ENCODE data around the gene MAP3K10.

Gene MAP3K10

GRCh38 chr19:40235238-40236025 is 44.2 kb downstream of the MAP3K10 start:
- Histone ChIP-seq H3K36me3 (ENCODE audit: control insufficient read depth, insufficient read depth, low read length) (peaks cover 53% of the 10 kb centered on the region), H3K9ac (ENCODE audit: low read depth, low read length) (no peak overlapping the region), H3K27ac (ENCODE audit: low read depth, low read length) (no peak overlapping the region), H3K4me3 (ENCODE audit: low read depth, low read length) (no peak overlapping the region), H3K9me3 (ENCODE audit: control insufficient read depth, insufficient read depth, low read length) (no peaks in the 10 kb centered on the region), H3K27me3 (ENCODE audit: control insufficient read depth, insufficient read depth, low read length) (no peaks in the 10 kb centered on the region), H3K4me1 (ENCODE audit: control insufficient read depth, insufficient read depth, low read length) (peaks cover 12% of the 10 kb centered on the region)

DNA sequence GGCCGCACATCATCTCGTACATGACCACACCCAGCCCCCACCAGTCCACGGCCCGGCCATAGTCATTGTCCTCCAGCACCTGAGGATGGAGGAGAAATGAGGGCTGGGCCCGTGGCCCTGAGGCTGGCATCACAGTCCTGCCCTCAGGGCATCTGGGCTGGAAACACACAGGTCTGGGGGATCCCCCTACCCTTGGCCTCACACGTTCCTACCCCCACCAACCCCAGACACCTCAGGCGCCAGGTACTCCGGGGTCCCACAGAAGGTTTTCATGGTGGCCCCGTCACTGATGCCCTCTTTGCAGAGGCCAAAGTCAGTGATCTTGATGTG is 44.8 kb downstream of the MAP3K10 start:
- H3K27me3 ChIP-seq (ENCODE audit: control insufficient read depth, insufficient read depth, low read length) = no peaks in the 10 kb centered on the region
- no peaks in the 10 kb centered on the region for H3K9me3 ChIP-seq (ENCODE audit: control insufficient read depth, insufficient read depth, low read length)
- H3K9ac ChIP-seq (ENCODE audit: low read depth, low read length) = no peak overlapping the region
- H3K36me3 ChIP-seq (ENCODE audit: control insufficient read depth, insufficient read depth, low read length) = peaks cover 57% of the 10 kb centered on the region
- no peak overlapping the region for H3K27ac ChIP-seq (ENCODE audit: low read depth, low read length)
- peaks cover 11% of the 10 kb centered on the region for H3K4me1 ChIP-seq (ENCODE audit: control insufficient read depth, insufficient read depth, low read length)
- no peak overlapping the region for H3K4me3 ChIP-seq (ENCODE audit: low read depth, low read length)

GRCh38 chr19:40236366-40236765 is 45.1 kb downstream of the MAP3K10 start:
- Histone ChIP-seq H3K27ac (ENCODE audit: low read depth, low read length) (no peak overlapping the region), H3K36me3 (ENCODE audit: control insufficient read depth, insufficient read depth, low read length) (peaks cover 61% of the 10 kb centered on the region), H3K9me3 (ENCODE audit: control insufficient read depth, insufficient read depth, low read length) (no peaks in the 10 kb centered on the region), H3K4me3 (ENCODE audit: low read depth, low read length) (no peak overlapping the region), H3K4me1 (ENCODE audit: control insufficient read depth, insufficient read depth, low read length) (peaks cover 8% of the 10 kb centered on the region), H3K27me3 (ENCODE audit: control insufficient read depth, insufficient read depth, low read length) (no peaks in the 10 kb centered on the region), H3K9ac (ENCODE audit: low read depth, low read length) (no peak overlapping the region)

DNA sequence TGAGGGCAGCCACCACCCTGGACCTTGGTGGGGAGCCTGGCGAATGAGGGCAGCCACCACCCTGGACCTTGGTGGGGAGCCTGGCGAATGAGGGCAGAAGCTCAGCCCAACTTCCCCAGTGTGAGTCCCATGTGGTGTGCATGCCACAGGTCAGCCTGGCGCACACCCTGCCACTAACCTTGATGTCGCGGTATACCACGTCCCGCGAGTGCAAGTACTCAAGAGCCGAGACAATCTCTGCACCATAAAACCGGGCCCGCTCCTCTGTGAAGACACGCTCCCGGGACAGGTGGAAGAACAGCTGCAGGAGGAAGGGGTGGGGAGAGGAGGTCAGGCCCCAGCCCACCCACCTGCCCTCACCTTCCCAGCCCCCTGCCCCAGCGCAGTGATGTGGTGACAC is 46.6 kb downstream of the MAP3K10 start:
- peaks cover 72% of the 10 kb centered on the region for H3K36me3 ChIP-seq (ENCODE audit: control insufficient read depth, insufficient read depth, low read length)
- no peaks in the 10 kb centered on the region for H3K4me1 ChIP-seq (ENCODE audit: control insufficient read depth, insufficient read depth, low read length)
- H3K27me3 ChIP-seq (ENCODE audit: control insufficient read depth, insufficient read depth, low read length) = no peaks in the 10 kb centered on the region
- no peak overlapping the region for H3K4me3 ChIP-seq (ENCODE audit: low read depth, low read length)
- no peak overlapping the region for H3K9ac ChIP-seq (ENCODE audit: low read depth, low read length)
- H3K9me3 ChIP-seq (ENCODE audit: control insufficient read depth, insufficient read depth, low read length) = no peaks in the 10 kb centered on the region
- no peak overlapping the region for H3K27ac ChIP-seq (ENCODE audit: low read depth, low read length)

GRCh38 chr19:40238775-40239174 is 47.5 kb downstream of the MAP3K10 start:
- no peaks in the 10 kb centered on the region for H3K9me3 ChIP-seq (ENCODE audit: control insufficient read depth, insufficient read depth, low read length)
- H3K27ac ChIP-seq (ENCODE audit: low read depth, low read length) = no peak overlapping the region
- H3K36me3 ChIP-seq (ENCODE audit: control insufficient read depth, insufficient read depth, low read length) = peaks cover 68% of the 10 kb centered on the region
- H3K9ac ChIP-seq (ENCODE audit: low read depth, low read length) = no peak overlapping the region
- H3K4me1 ChIP-seq (ENCODE audit: control insufficient read depth, insufficient read depth, low read length) = no peaks in the 10 kb centered on the region
- no peak overlapping the region for H3K4me3 ChIP-seq (ENCODE audit: low read depth, low read length)
- H3K27me3 ChIP-seq (ENCODE audit: control insufficient read depth, insufficient read depth, low read length) = no peaks in the 10 kb centered on the region

DNA sequence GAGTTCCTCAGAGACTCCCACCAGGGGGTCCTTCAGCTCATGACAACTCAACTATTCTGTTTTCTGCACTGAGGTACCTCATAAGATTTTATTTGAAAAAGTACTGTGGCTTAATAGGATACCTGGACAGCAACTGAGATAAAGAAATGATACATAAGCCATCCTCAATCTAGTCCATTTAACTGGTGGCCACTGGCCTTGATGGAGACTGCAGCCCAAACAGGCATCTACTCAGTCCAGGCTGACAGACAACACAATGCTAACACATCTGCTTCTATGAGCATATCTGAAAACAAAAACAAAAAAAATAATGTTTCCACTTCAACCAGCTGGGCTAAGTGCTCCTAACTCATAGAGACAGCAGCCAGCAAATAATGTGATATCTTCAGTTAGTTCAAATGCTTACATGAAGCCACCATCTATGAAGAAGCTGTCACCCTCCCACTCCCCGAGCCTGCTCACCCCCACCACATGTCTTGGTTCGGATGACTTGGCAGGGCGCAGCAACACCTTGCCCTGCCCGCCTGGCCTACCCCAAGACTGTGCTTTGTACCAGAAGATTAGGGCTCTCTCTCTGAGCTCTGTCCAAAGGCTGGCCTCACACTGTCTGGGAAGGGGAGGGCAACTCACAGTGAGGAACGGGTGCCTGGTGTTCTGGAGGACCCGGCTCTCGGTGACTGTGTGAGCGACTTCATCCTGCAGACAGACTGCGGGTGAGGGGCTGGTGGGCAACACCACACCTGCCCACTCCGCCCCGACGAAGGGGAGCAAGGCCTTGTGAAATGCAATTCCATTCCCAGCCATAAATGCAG is 48.4 kb downstream of the MAP3K10 start:
- H3K4me1 ChIP-seq (ENCODE audit: control insufficient read depth, insufficient read depth, low read length) = no peaks in the 10 kb centered on the region
- peaks cover 68% of the 10 kb centered on the region for H3K36me3 ChIP-seq (ENCODE audit: control insufficient read depth, insufficient read depth, low read length)
- no peak overlapping the region for H3K27ac ChIP-seq (ENCODE audit: low read depth, low read length)
- H3K4me3 ChIP-seq (ENCODE audit: low read depth, low read length) = no peak overlapping the region
- no peaks in the 10 kb centered on the region for H3K9me3 ChIP-seq (ENCODE audit: control insufficient read depth, insufficient read depth, low read length)
- H3K27me3 ChIP-seq (ENCODE audit: control insufficient read depth, insufficient read depth, low read length) = no peaks in the 10 kb centered on the region
- no peak overlapping the region for H3K9ac ChIP-seq (ENCODE audit: low read depth, low read length)

- H3K9ac ChIP-seq (ENCODE audit: low read depth, low read length) = no peak overlapping the region
- H3K27ac ChIP-seq (ENCODE audit: low read depth, low read length) = no peak overlapping the region
- H3K36me3 ChIP-seq (ENCODE audit: control insufficient read depth, insufficient read depth, low read length) = peaks cover 61% of the 10 kb centered on the region
- no peaks in the 10 kb centered on the region for H3K27me3 ChIP-seq (ENCODE audit: control insufficient read depth, insufficient read depth, low read length)
- no peaks in the 10 kb centered on the region for H3K9me3 ChIP-seq (ENCODE audit: control insufficient read depth, insufficient read depth, low read length)
- H3K4me1 ChIP-seq (ENCODE audit: control insufficient read depth, insufficient read depth, low read length) = no peaks in the 10 kb centered on the region
- no peak overlapping the region for H3K4me3 ChIP-seq (ENCODE audit: low read depth, low read length)
Observed at GRCh38 chr19:40240332-40240731, 49.1 kb downstream of the MAP3K10 start.

GRCh38 chr19:40241125-40241808 is 50.0 kb downstream of the MAP3K10 start:
- peaks cover 56% of the 10 kb centered on the region for H3K36me3 ChIP-seq (ENCODE audit: control insufficient read depth, insufficient read depth, low read length)

GRCh38 chr19:40241809-40242384 is 50.7 kb downstream of the MAP3K10 start:
- Histone ChIP-seq H3K36me3 (ENCODE audit: control insufficient read depth, insufficient read depth, low read length) (peaks cover 50% of the 10 kb centered on the region), H3K4me3 (ENCODE audit: low read depth, low read length) (no peak overlapping the region), H3K9ac (ENCODE audit: low read depth, low read length) (no peak overlapping the region), H3K27ac (ENCODE audit: low read depth, low read length) (no peak overlapping the region), H3K4me1 (ENCODE audit: control insufficient read depth, insufficient read depth, low read length) (no peaks in the 10 kb centered on the region), H3K27me3 (ENCODE audit: control insufficient read depth, insufficient read depth, low read length) (no peaks in the 10 kb centered on the region), H3K9me3 (ENCODE audit: control insufficient read depth, insufficient read depth, low read length) (no peaks in the 10 kb centered on the region)

More at GRCh38 chr19:40241125-40241808, 50.0 kb downstream of the MAP3K10 start:
- H3K4me1 ChIP-seq (ENCODE audit: control insufficient read depth, insufficient read depth, low read length) = no peaks in the 10 kb centered on the region
- H3K27ac ChIP-seq (ENCODE audit: low read depth, low read length) = no peak overlapping the region
- no peak overlapping the region for H3K9ac ChIP-seq (ENCODE audit: low read depth, low read length)
- H3K4me3 ChIP-seq (ENCODE audit: low read depth, low read length) = no peak overlapping the region
- no peaks in the 10 kb centered on the region for H3K9me3 ChIP-seq (ENCODE audit: control insufficient read depth, insufficient read depth, low read length)
- no peaks in the 10 kb centered on the region for H3K27me3 ChIP-seq (ENCODE audit: control insufficient read depth, insufficient read depth, low read length)

DNA sequence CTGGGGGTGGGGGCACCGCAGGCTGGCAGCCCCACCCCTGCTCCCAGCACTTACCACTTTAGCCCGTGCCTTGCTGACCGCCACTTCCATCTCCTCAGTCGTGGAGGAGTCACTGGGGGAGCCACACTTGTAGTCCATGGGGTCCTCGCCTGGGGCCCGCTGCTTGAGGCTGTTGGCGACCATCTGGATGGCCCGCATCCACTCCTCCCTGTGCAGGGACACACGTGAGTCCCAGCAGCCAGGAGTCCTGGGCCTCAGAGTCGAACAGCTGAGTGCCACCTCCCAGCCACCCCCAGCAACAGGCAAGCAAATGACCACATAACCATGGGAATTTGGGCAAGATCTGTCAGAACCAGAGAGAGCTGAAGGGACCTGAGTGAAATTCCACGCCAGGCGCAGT is 51.3 kb downstream of the MAP3K10 start:
- Histone ChIP-seq H3K27ac (ENCODE audit: low read depth, low read length) (no peak overlapping the region), H3K9ac (ENCODE audit: low read depth, low read length) (no peak overlapping the region)

More for the DNA sequence above, 51.3 kb downstream of the MAP3K10 start:
- peaks cover 46% of the 10 kb centered on the region for H3K36me3 ChIP-seq (ENCODE audit: control insufficient read depth, insufficient read depth, low read length)
- no peaks in the 10 kb centered on the region for H3K9me3 ChIP-seq (ENCODE audit: control insufficient read depth, insufficient read depth, low read length)
- H3K27me3 ChIP-seq (ENCODE audit: control insufficient read depth, insufficient read depth, low read length) = no peaks in the 10 kb centered on the region
- no peak overlapping the region for H3K4me3 ChIP-seq (ENCODE audit: low read depth, low read length)
- H3K4me1 ChIP-seq (ENCODE audit: control insufficient read depth, insufficient read depth, low read length) = no peaks in the 10 kb centered on the region
